BE2C (cell line): ENCODE results near the gene PROX1.
A peak's percentile ranks its signal among the peaks of the same experiment; 100 is the strongest.

ENCODE experiments used
- DNase-seq: peaks from one replicate; pipeline ENCODE4 v3.0.0-alpha.2; 2020
- H3K27me3 ChIP-seq: fragments of 250-450 bp; sonication (Bioruptor Pico); 2 replicates; pipeline ENCODE4 v1.5.1; 2020; ENCODE audit warnings: mild to moderate bottlenecking
- H3K36me3 ChIP-seq: fragments of 250-450 bp; sonication (Bioruptor Pico); 2 replicates; pipeline ENCODE4 v1.5.1; 2020; ENCODE audit warnings: mild to moderate bottlenecking
- H3K4me1 ChIP-seq: fragments of 250-450 bp; sonication (Bioruptor Pico); 2 replicates; pipeline ENCODE4 v1.5.1; 2020
- H3K4me3 ChIP-seq: 2 replicates; pipeline ENCODE4 v1.5.1; 2011; ENCODE audit warnings: low read depth, low read length
- H3K9me3 ChIP-seq: fragments of 250-450 bp; sonication (Bioruptor Pico); 2 replicates; pipeline ENCODE4 v1.5.1; 2020
- TF ChIP-seq, protein P1 (sequence below): IDR thresholded peaks from 2 replicates; pipeline ENCODE4 v1.5.1; 2012; ENCODE audit warnings: mild to moderate bottlenecking, low read depth, low read length

The PROX1 gene

DNA sequence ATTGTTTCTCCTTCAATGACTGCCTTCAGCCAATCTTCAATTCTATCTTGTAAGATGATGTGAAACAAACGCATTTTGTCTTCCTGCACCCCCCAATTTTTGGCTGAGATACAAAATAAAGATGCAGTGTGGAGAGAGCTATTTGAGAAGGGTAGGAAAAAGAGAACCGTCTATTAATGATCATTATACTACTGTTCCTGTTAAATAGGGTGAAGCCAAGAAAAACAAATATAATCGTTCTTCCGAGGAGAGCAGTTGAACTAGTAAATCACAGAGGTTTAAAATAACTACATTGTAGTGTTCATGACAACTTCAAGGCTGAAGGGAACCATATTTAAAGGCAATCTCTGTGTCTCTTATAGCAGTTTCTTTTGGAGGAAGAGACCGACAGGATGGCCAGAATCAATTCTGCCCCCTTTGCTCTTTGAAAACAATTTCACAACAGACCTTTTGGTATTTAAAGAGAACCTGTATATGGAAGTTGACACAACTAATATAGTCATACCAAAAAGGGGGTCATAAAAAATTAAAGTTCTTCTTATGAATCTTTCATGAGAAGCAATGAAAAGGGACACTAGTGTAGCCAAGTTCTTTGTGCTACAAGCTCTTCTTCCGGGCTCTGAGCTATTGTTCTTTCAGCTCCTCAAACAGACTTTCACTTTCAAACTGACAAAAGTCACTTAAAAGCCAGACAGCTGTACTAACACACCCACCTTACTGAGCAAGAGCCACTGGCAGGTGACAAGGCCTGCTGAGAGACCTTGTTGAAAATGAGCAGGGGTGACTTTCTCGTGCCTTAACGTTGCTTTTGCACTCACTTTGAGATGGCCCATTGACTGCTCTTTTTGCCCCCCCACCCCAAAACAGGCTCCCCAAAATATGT lies 30.9 kb downstream of the PROX1 start:
- no peak overlapping the region for H3K4me3 ChIP-seq
- H3K36me3 ChIP-seq: peaks cover 82% of the 10 kb centered on the region
- H3K4me1 ChIP-seq: peaks cover 54% of the 10 kb centered on the region
- no peaks in the 10 kb centered on the region for H3K9me3 ChIP-seq
- H3K27me3 ChIP-seq: no peaks in the 10 kb centered on the region
- DNase-seq: no peak
- TF ChIP-seq, protein P1, sequence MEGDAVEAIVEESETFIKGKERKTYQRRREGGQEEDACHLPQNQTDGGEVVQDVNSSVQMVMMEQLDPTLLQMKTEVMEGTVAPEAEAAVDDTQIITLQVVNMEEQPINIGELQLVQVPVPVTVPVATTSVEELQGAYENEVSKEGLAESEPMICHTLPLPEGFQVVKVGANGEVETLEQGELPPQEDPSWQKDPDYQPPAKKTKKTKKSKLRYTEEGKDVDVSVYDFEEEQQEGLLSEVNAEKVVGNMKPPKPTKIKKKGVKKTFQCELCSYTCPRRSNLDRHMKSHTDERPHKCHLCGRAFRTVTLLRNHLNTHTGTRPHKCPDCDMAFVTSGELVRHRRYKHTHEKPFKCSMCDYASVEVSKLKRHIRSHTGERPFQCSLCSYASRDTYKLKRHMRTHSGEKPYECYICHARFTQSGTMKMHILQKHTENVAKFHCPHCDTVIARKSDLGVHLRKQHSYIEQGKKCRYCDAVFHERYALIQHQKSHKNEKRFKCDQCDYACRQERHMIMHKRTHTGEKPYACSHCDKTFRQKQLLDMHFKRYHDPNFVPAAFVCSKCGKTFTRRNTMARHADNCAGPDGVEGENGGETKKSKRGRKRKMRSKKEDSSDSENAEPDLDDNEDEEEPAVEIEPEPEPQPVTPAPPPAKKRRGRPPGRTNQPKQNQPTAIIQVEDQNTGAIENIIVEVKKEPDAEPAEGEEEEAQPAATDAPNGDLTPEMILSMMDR: no peak

DNA sequence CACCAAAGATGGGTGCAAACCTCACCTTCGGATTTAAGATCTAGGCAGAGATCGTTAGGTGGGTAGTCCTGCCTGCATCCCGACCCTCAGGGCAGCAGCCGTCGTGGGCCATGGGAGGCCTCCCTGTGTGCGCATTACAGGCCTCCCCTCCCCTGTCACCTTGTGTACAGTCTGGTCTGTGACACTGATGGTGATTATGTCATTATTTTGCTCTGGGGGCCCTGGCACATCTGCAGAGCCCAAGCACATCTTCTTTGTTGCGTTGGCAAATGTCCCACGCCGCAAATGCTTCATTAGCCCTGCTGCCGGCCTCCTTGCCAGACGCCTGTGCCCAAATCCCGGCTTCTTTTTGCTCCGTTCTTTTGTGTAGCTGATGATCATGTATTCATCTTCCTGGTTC lies 31.7 kb downstream of the PROX1 start:
- Histone ChIP-seq H3K4me1 (peaks cover 49% of the 10 kb centered on the region), H3K9me3 (no peaks in the 10 kb centered on the region), H3K4me3 (no peak overlapping the region), H3K27me3 (no peaks in the 10 kb centered on the region), H3K36me3 (peaks cover 82% of the 10 kb centered on the region)
- TF ChIP-seq, protein P1: no peak
- DNase-seq: peak; percentile 83

DNA sequence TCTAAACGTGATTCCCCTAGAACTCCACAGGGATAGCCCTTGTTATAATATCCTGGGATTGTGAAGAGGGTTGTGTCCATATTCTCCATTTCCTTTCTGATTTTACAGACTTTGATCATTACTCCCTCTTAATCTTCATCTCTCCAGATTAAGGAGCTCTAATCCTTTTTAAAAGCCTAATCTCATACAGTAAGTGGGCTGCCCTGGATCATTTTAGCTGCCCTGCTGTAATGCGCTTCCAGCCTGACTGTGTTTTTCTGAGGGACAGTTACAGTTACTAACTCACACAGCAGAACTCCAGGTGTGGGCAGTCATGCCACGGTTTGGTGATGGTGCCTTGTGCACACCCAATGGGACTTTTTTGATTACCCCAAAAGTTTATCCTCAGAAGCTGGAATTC lies 33.5 kb downstream of the PROX1 start:
- no peak for DNase-seq
- Histone ChIP-seq H3K4me3 (no peak overlapping the region), H3K36me3 (peaks cover 78% of the 10 kb centered on the region), H3K4me1 (peaks cover 45% of the 10 kb centered on the region), H3K27me3 (no peaks in the 10 kb centered on the region), H3K9me3 (no peaks in the 10 kb centered on the region)
- TF ChIP-seq, protein P1: no peak

DNA sequence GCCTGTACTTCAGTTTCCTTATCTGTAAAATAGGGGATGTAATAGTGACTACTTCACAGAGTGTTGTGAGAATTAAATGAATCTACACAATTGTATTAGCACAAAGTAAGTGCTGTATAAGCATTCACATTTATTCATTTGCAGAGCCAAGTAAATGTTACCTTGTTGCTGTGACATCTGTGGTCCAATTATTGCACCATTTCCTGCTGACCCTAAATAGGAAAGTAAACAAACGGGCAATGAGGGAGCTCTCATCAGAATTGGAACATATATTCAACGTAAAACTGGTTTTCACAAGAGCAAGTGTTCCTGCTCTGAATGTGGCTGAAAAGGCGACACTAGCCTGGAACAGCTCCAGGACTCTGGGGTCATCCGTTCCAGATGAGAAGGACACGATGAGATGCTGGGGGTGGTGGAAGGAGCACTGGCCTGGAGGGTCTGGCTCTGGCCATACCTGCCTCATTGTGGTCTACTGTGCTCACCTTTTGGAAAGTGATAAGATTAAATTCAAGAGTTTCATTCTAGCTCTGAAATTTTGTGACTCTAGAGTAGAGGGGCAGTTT lies 34.5 kb downstream of the PROX1 start:
- Histone ChIP-seq H3K27me3 (no peaks in the 10 kb centered on the region), H3K9me3 (no peaks in the 10 kb centered on the region), H3K36me3 (peaks cover 78% of the 10 kb centered on the region), H3K4me3 (no peak overlapping the region), H3K4me1 (peaks cover 45% of the 10 kb centered on the region)
- no peak for DNase-seq
- TF ChIP-seq, protein P1: no peak

DNA sequence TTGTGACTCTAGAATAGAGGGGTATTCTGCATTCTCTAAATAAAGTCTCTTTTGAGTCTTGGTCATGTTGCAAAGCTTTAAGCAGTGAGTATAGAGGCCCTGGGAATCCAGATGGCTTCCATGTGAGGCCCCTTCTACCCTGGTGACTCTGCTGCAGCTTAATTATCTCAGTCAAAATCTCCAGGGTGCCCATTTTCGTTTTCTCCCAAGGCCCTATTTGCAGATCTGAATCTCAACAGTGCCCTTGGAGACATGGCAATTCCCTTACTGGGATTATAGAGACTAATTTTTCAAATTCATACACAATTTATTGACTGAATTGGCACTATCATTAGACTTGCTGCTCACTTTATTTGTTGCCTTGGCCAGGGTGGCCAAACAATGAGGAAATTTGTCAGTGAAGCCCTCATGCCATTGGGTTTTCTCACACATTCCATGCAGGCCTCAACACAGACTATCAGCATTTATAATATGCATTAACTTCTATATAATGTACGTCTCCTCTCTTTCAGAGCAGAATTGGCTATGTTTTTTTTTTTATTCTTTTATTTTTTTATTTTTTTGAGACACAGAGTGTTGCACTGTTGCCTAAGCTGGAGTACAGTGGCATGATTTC lies 35.1 kb downstream of the PROX1 start:
- Histone ChIP-seq H3K4me3 (no peak overlapping the region), H3K4me1 (peaks cover 41% of the 10 kb centered on the region), H3K9me3 (no peaks in the 10 kb centered on the region), H3K27me3 (no peaks in the 10 kb centered on the region), H3K36me3 (peaks cover 76% of the 10 kb centered on the region)
- DNase-seq: no peak
- TF ChIP-seq, protein P1: no peak
